Right renal pelvis (tissue), 4 donors: ENCODE results near the gene DLGAP4. TPM values are rescaled to one million over a fixed set of nuclear protein-coding genes. Genes with fewer than 3 reads are reported as not detected.

Experiments
- DNase-seq, 4 donors: peaks; one replicate each; pipeline ENCODE4 v3.0.0-alpha.2; 2013; ENCODE audit warnings: low read depth in 4 of 4, low spot score in 3 of 4, missing footprints in 1 of 4
- polyA plus RNA-seq, 4 donors: library from polyadenylated mRNA; unstranded; fragments of 120-200 nt; gene quantifications; one replicate each; pipeline ENCODE4 v1.2.1, GENCODE V29; 2013; ENCODE audit not compliant: insufficient read length in 4 of 4

DLGAP4 gene
- polyA plus RNA-seq, 4 donors = 57.6 to 71.2 (median 62.1) TPM

DNA sequence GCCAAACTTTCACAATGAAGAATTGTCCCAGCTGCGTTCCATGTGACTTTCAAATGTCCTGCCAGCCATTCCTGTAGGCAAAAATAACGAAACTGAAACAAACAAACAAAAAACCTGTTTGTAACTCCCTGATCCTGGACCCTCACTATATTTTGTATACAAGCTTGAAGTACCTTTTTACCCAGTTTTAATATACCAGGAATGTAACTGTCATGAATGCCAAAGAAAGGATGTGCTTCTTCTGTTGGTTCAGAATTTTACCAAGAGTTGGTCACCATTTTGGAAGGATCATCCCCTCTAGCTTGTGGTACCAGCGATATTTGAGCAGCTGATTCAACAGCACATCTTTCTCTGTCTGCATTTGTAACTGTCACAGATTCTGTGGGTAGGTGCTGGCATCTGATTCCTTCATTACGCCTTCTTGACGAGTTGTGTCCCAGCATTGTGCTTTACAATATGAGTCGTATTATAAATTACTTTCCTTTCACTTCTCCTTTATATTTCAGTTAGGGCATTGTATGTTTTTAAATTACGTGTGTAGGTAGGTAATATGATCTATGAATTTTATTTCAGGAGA lies 93.9 kb downstream of the DLGAP4 start:
- DNase-seq = no peak

DNA sequence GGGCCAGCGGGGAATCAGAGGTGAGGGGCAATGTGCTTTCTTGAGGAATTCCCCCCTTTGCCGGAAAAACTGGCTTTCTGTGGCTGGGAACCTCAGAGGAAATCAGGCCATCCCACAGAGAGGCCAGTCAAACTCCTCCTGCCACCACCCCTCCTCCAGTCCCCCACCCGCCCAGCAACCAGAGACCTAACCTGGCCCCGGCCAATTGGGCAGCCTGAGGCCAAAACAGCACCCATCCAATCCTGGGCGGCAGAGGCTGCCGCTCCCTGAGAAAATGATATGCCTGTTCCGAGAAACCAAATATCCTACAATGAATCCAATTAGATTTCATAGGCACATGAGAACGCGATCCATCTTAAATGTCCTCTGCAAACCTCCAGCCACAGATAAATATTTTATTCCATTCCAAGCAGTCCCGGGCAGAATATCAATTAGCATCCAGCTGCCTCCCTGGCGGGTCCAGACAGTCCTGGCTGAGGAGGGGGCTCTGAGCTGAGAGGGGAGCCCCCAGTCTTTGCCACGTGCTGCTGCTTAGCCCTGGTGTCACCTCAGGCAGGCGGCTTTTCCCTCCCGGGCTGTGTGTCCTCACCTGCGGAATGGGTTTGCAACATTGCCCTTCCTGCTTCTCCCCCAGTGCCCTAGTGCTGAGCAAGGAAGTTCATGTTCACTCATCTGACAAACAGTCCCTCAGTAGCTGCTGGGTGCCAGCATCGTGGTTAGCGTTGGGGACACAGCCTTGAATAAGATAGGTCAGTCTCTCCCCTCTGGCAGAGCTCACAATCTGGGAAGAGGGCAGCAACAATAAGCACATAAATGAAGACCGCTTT lies 95.0 kb downstream of the DLGAP4 start:
- no peak for DNase-seq

DNA sequence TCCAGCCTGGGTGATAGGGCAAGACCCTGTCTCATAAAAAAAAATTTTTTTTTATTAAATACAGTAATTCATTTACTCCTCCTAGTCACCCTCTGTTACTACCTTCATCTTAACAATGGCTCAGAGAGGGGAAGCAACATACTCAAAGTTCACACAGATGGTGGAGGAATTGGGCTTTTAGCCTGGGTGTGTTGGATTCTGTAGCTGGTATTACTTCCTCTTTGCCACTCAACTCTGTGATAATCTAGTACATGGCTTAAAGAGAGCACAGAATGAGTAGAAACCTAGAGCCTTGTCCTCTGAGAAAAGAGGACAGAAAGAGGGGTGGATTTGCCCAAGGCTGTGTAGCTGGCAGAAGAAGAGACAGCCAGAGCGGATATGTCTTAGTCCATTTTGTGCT lies 96.6 kb downstream of the DLGAP4 start:
- DNase-seq = no peak

DNA sequence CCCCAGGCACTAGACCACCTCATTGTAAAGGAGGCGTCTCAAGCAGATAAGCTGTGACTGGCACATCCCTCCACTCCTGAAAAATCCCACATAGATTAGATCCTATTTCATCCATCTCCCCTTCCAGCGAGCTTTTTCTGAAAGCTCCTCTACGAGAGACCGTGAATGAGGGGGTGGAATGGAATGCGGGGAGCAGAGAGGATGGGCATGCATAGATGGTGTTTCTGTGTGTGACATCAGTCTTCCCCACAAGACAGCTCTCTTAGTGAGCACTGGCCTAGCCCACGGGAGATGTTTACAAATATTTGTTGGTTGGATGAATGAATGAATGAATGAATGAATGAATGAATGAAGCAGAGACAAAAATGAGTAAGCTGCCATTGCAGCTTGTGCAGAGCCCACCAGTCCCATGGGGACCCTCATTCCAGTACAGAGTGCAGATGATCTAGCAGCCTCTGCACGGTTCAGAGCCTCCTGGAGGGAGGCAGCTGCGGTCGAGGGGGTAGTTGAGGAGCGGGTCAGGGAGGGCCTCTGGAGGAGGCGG lies 98.4 kb downstream of the DLGAP4 start:
- DNase-seq = no peak

DNA sequence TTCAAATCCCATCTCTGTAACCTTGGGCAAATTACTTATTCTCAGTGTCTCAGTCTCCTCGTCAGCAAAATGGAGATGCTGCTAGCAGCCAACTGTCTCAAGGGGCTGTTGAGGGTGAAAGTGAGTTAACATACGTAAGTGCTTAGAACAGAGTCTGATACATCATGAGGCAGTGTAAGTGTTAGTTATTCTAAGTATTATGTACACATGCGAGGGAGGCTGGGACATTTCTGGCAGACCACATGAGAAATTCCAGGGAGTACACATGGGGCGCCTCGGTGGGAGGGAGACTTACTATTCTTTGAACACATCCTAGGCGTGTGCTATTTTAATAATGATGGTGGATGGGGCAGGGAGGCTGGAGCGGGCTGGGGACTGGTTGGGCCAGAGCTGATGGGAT lies 99.1 kb downstream of the DLGAP4 start:
- DNase-seq = no peak

DNA sequence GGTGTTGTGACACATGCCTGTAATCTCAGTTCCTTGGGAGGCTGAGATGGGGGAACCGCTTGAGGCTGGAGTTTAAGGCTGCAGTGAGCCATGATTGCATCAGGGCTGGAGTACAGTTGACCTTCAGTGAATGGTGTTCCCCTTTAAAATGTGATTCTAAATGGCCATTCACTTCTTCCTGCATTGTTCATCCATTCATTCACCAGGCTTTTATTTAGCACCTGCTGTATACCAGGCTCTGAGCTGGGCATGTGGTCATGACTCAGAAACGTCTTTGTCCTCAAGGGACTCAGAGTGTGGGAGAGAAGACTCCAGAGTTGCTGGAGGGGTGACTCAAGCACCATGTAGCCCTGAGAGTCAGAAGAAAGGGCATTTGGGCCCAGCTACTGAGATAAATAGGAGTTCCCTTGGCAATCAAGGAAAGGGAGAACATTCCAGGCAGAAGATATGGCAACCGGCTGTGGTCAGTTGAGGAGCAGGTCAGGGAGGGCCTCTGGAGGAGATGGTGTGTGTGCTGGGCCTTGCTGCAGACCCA lies 101.1 kb downstream of the DLGAP4 start:
- no peak for DNase-seq

DNA sequence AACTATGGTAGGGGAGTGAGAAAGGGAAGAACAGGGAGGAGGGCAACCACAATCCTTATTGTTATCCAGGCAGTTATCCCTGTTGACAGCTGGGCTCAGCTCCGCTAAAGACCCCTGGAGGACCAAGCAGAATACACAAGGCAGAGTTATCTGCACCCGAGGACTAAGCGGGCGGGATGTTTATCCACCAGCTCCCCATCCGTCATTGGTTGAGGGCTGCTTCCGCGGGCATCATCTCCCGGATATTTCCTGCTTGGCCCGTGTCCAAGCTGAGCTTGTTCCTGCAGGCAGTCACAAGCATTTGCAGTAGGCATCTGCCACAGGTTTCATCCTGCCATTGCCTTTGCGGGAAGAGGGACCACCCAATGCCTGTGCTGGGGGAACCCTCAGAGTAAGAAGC lies 102.1 kb downstream of the DLGAP4 start:
- no peak for DNase-seq

GRCh38 chr20:36411861-36412454 lies 105.8 kb downstream of the DLGAP4 start:
- no peak for DNase-seq

GRCh38 chr20:36415475-36416002 lies 109.4 kb downstream of the DLGAP4 start:
- no peak for DNase-seq

DNA sequence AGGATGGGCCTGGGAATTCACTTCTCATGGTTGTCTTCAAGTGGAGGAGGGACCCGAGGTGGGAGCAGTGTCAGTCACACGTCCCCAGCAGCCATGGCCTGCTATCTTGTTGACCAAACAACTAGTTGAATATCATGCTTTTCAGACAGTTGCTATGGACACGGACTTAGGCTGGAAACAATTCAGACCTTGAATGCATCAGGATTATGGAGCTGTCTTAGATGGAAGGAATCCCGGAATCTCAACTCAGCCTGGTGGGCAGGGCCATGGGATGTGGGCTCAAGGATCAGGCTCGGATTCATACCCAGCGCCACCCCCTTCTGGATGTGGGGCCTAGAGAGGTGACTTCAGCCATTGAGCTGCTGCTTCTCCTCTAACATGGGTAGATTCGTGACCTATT lies 112.6 kb downstream of the DLGAP4 start:
- no peak for DNase-seq

DNA sequence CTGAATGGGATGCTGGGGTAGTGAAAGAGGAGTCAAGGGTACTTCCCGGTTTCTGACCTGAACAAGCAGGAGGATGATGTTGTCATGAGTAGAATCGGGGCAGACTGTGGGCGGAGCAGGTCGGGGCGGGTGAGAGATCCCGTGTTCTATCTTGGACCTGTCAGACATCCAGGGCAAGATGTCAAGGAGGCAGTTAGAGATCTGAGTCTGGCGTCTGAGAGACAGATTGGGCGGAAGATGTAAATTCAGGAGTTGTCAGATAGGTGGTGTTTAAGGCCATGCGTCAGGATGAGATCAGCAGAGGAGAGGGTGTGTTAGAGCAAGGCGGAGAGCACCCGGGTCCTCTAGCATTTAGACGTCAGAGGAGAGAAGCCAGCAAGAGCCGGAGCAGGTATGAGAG lies 115.5 kb downstream of the DLGAP4 start:
- DNase-seq = no peak

DNA sequence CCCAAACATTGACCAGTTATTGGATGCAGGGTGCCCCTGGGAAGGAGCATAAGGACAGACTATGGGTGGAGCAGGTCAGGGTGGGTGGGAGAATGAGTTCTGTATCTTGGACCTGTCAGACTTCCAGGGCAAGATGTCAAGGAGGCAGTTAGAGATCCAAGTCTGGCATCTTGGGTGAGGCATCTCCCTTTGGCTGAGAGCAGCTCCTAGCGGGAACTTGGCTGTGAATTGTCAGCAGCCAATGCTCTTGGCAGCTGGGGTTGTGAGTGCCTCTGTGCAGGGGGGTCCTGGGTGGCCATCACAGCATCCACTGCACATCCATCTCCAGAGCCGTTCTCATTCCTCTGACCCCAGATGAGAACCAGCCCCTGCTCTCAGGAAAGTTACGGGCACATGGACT lies 118.2 kb downstream of the DLGAP4 start:
- no peak for DNase-seq

DNA sequence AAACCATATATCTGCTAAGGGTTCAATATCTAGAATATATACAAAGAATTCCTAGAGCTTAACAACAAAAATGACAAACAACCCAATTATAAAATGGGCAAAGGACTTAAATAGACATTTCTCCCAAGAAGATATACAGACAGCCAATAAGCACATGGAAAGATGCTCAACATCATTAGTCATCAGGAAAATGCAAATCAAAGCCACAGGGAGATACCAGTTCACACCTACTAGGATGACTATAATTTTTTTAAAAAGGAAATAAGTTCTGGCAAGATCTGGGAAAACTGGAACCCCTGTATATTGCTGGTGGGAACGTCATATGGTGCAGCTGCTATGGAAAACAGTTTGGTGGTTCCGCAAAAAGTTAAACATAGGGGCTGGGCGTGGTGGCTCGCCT lies 119.0 kb downstream of the DLGAP4 start:
- no peak for DNase-seq

- DNase-seq = no peak
Measured at GRCh38 chr20:36431604-36432003, 125.5 kb downstream of the DLGAP4 start.

DNA sequence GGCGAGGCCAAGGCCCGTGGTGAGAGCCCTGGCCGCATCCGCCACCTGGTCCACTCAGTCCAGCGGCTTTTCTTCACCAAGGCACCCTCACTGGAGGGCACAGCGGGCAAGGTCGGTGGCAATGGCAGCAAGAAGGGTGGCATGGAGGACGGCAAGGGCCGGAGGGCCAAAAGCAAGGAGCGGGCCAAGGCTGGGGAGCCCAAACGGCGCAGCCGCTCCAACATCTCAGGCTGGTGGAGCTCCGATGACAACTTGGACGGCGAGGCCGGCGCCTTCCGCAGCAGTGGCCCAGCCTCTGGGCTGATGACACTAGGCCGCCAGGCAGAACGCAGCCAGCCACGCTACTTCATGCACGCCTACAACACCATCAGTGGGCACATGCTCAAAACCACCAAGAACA lies 126.0 kb downstream of the DLGAP4 start:
- no peak for DNase-seq

DNA sequence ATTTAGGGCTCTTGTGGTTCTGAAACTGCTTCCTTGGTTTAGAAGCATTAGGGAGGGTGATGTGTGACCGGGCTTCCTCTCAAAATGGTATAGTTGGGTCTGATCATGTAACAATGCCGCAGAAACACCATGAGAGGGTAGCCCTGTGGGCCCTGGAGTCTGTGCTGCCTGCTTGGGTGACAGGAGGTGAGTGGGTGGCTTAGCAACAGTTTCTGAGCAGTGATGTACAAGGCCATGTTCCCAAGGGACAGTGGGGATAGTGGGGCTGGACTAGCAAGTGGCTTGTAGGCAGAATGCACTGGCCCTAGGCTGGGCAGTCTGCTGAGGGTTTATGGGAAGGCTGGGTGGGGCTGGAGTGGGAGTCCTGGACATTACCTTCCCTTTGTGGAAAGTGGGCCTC lies 128.2 kb downstream of the DLGAP4 start:
- no peak for DNase-seq

DNA sequence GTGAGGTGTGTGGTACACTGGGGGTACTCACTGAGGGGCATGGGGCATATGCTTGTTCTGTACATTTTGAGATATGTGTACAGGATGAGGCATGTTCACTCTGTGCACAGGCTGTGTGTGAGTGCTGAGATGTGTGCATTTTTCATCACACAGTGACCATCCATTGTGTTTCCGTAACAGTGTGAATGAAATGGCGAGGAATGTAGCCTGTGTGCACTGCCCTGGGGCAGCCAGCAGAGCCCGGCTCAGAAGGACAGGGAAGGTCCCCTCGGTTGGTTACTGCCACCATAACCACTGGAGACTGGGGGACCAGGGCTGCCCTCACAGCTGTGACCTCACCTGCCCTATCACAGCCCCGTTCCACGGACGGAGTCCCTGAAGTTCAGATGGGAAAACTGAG lies 129.0 kb downstream of the DLGAP4 start:
- DNase-seq = no peak

DNA sequence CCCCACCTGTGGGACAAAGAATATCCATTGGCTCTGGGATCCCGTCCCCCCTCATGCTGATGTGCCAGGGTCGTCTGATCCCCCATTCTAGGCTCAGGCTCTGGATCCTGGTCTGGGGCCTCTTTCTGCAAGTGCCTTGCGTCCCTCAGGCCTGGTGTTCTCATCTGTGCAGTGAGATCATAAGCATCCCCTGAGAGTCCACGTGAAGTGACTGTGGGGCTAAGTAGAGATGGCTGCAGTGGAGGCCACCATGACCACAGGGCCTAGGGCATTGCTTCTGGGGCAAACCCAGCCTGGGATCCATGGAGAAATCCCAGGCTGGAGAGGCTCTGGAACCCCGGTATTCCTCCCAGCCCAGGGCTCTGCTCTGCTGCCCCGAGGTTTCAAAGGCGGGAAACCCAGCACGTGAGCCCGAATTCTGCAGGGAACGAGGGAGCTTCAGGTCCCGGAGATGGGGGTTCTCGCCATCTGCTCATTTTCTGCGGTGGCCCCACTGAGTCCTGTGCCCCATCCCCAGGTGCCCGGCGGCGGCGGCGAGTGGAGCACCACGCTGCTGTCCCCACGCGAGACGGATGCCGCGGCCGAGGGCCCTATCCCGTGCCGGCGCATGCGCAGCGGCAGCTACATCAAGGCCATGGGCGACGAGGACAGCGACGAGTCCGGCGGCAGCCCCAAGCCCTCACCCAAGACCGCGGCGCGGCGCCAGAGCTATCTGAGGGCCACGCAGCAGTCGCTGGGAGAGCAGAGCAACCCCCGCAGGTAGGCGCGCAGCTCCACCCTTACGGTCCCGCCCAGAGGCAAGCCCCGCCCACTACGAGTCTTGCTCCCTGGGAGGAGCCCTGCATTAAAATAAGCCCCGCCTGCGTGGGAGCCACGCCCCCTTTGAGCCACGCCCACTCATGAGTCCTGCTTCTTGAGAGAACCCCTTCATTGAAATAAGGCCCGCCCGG lies 129.7 kb downstream of the DLGAP4 start:
- DNase-seq = no peak

- no peak for DNase-seq
Measured at GRCh38 chr20:36439040-36439730, 133.0 kb downstream of the DLGAP4 start.

DNA sequence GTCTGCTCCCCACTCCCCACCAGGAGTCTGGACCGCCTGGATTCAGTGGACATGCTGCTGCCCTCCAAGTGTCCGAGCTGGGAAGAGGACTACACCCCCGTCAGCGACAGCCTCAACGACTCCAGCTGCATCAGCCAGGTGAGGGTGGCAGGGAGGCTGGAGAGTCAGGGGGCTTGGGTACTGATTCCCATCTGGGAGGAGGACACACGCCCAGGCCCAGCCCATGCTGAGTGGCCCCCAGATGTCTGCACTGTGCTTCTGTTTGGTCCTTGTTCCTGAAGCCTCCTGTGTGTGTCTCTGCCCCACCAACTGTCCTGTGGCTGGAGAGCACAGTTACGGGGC lies 133.6 kb downstream of the DLGAP4 start:
- DNase-seq = no peak
